Measurements from ENCODE around the gene EPS8. TPM values are rescaled to one million over a fixed set of nuclear protein-coding genes. Genes with fewer than 3 reads are reported as not detected.
"Not testable (repeated sequence)": the region's sequence is repeated elsewhere in the genome, so short reads cannot be mapped to it uniquely, and the experiment has no call there.

EPS8 gene
- total RNA-seq, 2 experiments from 2014 or later: 1.3 to 2.1 TPM

DNA sequence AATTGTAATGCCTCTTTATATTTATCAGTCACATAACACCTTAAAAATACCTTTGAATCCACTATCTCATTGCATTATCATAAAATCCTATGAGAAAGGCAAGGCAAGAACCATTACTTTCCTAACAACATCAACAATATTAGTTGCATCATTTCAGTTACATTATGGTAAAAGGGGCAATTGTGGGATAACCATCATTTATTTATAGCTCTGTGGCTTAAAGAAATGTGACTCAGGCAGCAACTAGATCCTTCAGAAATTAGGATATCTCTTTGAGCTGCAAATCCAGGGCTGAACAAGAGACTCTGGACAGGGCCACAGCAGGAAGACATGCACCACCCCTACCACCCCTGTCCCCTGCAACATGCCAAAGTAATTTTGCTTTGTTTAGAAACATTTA lies 36.4 kb downstream of the EPS8 start:
- Mint-ChIP-seq H3K4me3 (no peak overlapping the region), H3K9me3 (no peaks in the 10 kb centered on the region), H3K36me3 (no peaks in the 10 kb centered on the region), H3K27ac (no peak overlapping the region), H3K4me1 (no peaks in the 10 kb centered on the region), H3K27me3 (peaks cover 9% of the 10 kb centered on the region)
- DNase-seq: no peak

DNA sequence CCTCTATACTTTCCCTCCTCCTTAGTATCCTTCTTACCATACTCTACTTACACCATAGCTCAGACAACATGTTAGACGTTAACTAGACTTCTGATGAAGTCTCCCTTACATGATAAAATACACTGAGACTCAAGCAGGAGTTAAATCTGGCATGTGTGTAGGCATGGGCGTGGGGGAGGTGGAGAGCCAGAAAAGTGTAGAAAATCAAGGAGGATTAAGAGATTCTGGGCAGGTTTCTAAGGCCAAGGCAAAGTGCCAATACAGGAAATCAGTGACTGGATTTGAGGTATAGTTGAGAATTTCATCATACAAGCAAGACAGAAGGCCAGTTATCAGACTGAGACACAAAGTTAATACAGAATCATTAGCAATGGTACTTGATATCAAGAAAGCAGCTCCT lies 37.4 kb downstream of the EPS8 start:
- H3K27ac Mint-ChIP-seq: no peak overlapping the region
- DNase-seq: no peak
- H3K27me3 Mint-ChIP-seq: peaks cover 9% of the 10 kb centered on the region
- H3K4me3 Mint-ChIP-seq: no peak overlapping the region
- H3K4me1 Mint-ChIP-seq: no peaks in the 10 kb centered on the region
- no peaks in the 10 kb centered on the region for H3K9me3 Mint-ChIP-seq
- H3K36me3 Mint-ChIP-seq: no peaks in the 10 kb centered on the region

DNA sequence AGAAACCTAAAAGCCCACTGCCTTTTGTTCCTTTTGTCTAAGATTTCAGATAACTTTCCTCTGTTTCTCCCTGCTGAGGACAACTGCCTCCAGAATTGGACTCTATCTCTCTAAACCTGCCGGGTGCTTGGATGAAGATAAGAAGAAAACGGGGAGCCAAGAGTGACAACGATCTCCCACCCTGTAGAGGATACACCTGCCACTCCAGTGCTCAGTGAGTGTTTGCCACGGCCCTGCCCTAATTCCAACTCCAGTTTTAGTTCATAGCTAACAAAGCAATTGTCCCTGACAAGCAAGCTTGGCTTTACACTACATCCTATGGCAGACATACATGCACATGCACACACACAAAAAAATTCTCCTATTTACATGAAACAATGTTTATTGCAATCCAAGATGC lies 39.3 kb downstream of the EPS8 start:
- no peaks in the 10 kb centered on the region for H3K36me3 Mint-ChIP-seq

DNA sequence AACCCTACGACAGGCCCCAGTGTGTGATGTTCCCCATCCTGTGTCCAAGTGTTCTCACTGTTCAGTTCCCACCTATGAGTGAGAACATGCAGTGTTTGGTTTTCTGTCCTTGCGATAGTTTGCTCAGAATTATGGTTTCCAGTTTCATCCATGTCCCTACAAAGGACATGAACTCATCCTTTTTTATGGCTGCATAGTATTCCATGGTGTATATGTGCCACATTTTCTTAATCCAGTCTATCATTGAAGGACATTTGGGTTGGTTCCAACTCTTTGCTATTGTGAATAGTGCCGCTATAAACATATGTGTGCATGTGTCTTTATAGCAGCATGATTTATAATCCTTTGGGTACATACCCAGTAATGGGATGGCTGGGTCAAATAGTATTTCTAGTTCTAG lies 47.3 kb downstream of the EPS8 start:
- H3K9me3 Mint-ChIP-seq, H3K36me3 Mint-ChIP-seq, H3K27ac Mint-ChIP-seq, DNase-seq, H3K4me1 Mint-ChIP-seq, H3K4me3 Mint-ChIP-seq: not testable (repeated sequence)
- peaks cover 13% of the 10 kb centered on the region for H3K27me3 Mint-ChIP-seq

More for the DNA sequence above, 39.3 kb downstream of the EPS8 start:
- no peak overlapping the region for H3K4me3 Mint-ChIP-seq
- no peaks in the 10 kb centered on the region for H3K9me3 Mint-ChIP-seq
- peaks cover 15% of the 10 kb centered on the region for H3K27me3 Mint-ChIP-seq
- H3K27ac Mint-ChIP-seq: no peak overlapping the region
- no peak for DNase-seq
- H3K4me1 Mint-ChIP-seq: no peaks in the 10 kb centered on the region

DNA sequence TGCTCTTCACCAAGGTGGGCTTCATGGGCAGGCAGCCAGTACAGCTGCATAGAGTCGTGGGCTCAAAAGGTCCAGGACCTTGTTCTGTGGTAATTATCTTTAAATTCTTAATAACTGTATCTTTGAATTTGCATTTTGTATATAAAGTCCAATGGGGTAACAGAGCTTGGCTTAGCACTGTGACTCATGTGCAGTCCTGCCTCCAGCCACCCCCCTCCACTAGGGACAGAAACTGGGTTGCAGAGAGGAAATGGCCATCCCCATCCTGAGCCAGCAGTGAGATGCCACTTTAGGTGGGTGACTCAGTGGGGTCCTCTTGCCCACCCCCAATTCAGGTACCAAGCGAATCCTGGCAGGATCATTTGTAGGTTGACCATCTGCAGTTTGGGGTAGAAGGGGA lies 48.1 kb downstream of the EPS8 start:
- no peak overlapping the region for H3K4me3 Mint-ChIP-seq
- peaks cover 5% of the 10 kb centered on the region for H3K9me3 Mint-ChIP-seq
- no peak overlapping the region for H3K27ac Mint-ChIP-seq
- H3K27me3 Mint-ChIP-seq: peaks cover 13% of the 10 kb centered on the region
- H3K4me1 Mint-ChIP-seq: no peaks in the 10 kb centered on the region
- H3K36me3 Mint-ChIP-seq: no peaks in the 10 kb centered on the region
- no peak for DNase-seq

DNA sequence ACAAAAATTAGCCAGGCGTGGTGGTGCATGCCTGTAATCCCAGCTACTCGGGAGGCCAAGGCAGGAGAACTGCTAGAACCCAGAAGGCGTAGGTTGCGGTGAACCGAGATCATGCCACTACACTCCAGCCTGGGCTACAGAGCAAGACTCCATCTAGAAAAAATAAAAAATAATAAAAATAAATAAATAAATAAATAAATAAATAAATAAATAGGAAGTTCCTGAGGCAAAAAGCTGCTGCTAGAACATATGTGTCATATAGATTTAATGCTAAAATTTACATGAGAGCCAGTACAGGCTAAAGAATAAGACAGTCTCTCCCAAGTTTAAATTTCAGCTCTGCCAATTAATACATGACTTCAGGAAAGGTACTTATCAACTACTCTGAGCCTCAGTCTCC lies 48.8 kb downstream of the EPS8 start:
- H3K9me3 Mint-ChIP-seq, H3K4me3 Mint-ChIP-seq, H3K4me1 Mint-ChIP-seq, H3K27ac Mint-ChIP-seq, DNase-seq, H3K36me3 Mint-ChIP-seq, H3K27me3 Mint-ChIP-seq: not testable (repeated sequence)

DNA sequence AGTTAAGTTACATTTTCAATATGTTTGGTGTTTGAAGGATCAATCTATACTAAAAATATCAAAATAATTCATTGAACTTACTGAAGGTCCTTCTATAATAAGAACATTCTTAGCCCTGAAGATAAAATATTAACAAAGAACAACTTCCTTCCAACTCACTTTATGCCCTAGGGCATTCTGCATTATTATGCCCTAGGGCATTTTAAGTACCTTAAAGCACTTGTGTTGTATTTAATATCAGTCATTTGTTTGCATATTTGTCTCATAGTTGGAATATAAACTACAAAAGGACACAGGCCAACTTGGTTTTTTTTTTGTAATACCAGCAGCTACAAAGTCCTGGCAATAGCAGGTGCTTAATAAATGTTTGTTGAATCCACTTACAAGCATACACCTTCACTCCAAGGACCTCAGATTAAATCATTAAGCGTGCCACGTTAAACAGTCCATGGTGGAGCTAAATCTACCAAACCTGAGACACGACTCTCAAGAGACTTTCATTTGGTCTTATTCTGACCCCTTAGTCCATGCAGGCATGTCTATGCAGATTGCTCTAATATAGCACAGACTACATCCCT lies 50.7 kb downstream of the EPS8 start:
- H3K27me3 Mint-ChIP-seq: peaks cover 7% of the 10 kb centered on the region
- H3K27ac Mint-ChIP-seq: no peak overlapping the region
- no peaks in the 10 kb centered on the region for H3K36me3 Mint-ChIP-seq
- no peaks in the 10 kb centered on the region for H3K4me1 Mint-ChIP-seq
- H3K9me3 Mint-ChIP-seq: peaks cover 5% of the 10 kb centered on the region
- DNase-seq: no peak
- no peak overlapping the region for H3K4me3 Mint-ChIP-seq

DNA sequence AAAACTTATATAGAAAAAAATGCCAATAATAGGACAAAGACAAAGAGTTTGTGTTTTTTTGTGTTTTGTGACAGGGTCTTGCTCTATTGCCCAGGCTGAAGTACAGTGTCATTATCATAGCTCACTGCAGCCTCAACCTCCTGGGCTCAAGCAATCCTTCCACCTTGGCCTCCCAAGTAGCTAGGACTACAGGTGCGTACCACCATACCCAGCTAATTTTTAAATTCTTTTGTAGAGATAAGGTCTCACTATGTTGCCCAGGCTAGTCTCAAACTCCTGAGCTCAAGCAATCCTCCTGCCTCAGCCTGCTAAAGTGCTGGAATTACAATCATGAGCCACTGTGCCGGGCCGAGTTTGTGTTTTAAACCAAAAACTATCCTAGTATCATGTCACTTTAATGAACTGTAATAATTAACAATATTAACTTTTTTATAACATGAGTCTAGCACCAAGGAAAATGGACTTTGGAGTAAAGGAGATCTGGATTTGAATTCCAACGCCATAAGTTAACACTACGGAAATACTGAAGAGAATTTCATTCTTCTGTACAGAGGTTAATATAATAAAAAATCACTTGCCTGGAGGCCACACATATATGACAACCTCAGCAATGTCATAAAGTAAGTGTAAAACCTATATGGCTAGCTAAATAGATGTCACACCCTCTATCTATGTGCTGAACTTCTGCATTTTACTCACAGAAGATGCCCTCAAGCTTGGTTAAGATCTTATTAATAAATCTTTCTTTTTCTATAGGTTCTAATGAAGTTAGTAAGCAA lies 53.2 kb downstream of the EPS8 start:
- no peak overlapping the region for H3K27ac Mint-ChIP-seq

DNA sequence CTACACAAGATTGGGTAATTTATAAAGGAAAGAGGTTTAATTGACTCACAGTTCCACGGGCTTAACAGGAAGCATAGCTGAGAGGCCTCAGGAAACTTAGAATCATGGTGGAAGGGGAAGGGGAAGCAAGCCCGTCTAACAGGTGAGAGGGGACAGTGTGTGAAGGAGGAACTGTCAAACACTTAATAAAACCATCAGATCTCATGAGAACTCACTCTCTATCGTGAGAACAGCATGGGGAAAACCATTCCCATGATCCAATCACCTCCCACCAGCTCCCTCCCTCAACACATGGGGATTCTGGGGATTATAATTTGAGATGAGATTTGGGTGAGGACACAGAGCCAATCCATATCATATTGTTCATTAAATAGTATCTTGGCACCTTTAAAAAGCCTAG lies 56.1 kb downstream of the EPS8 start:
- no peak for DNase-seq
- no peaks in the 10 kb centered on the region for H3K36me3 Mint-ChIP-seq
- no peak overlapping the region for H3K27ac Mint-ChIP-seq
- no peaks in the 10 kb centered on the region for H3K9me3 Mint-ChIP-seq
- peaks cover 21% of the 10 kb centered on the region for H3K27me3 Mint-ChIP-seq
- H3K4me3 Mint-ChIP-seq: no peak overlapping the region
- H3K4me1 Mint-ChIP-seq: no peaks in the 10 kb centered on the region

More for the DNA sequence above, 53.2 kb downstream of the EPS8 start:
- no peak for DNase-seq
- H3K9me3 Mint-ChIP-seq: no peaks in the 10 kb centered on the region
- H3K4me1 Mint-ChIP-seq: no peaks in the 10 kb centered on the region
- H3K27me3 Mint-ChIP-seq: peaks cover 16% of the 10 kb centered on the region
- no peak overlapping the region for H3K4me3 Mint-ChIP-seq
- H3K36me3 Mint-ChIP-seq: no peaks in the 10 kb centered on the region

DNA sequence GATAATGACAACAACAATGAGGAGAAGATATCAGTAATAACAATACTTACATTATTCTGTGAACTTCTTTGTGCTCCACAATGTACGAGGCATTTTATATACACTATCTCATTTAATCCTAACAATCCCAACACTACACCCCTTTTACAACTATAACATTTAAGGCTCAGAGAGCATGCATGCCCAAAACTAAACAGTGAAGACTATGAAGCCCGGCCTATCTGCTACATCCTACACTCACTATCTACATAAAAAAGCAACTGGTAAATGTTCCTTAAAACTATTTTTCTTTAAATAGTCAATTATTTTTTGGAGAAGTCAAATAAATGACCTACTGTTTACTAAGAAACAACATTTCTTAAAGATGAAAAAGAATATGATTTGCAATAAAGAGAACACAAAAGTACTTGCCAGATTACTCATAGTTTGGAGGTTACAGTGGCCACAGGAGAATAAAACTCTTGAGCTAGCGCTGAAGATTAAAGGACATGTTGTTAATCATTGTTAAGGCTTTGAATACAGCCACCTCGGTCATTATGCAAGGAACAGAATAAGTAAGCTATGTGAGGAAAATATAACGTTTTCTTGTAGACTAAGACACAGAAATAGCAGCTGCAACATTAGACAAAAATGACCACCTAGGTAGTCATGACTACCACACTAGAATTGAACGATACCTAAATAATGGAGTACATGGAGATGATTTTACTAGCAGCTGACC lies 56.7 kb downstream of the EPS8 start:
- Mint-ChIP-seq H3K27me3 (peaks cover 21% of the 10 kb centered on the region), H3K9me3 (no peaks in the 10 kb centered on the region), H3K36me3 (no peaks in the 10 kb centered on the region), H3K4me3 (no peak overlapping the region), H3K4me1 (no peaks in the 10 kb centered on the region), H3K27ac (no peak overlapping the region)
- no peak for DNase-seq

DNA sequence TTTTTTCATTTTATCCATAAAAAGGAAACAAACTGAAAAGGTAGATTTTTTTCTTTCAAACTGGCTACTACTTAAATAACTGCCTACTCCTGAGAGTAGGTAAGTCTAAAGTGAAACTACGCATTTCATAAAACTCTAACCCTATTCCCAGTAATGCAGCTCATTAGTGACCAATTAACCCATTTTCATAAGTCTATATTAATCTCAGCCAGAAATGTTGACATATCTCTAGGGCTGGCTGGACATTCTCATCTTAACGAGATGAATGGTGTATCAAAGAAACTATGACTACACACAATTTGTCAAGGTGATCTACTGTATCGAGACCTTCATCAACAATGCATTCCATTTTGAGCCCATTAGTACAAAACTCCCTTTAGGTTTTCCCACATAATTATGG lies 57.2 kb downstream of the EPS8 start:
- Mint-ChIP-seq H3K4me1 (no peaks in the 10 kb centered on the region), H3K27ac (no peak overlapping the region), H3K9me3 (no peaks in the 10 kb centered on the region), H3K36me3 (no peaks in the 10 kb centered on the region), H3K4me3 (no peak overlapping the region), H3K27me3 (peaks cover 21% of the 10 kb centered on the region)
- DNase-seq: no peak

DNA sequence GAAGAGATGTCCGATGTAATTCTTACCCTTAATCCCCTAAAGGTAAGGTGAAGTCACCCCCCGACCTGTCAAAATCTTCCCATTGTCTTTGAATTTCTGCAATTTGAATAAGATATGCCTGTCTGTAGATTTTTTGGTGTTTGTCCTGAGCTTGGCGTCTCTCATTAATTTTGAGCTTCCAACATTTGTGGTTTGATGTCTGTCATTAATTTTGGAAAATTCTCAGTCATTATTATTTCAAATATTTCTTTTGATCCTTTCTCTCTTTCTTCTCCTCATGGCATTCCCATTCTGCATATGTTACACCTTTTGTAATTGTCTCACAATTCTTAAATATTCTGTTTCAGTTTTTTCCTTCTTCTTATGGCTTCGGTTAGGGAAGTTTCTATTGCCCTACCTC lies 60.1 kb downstream of the EPS8 start:
- Mint-ChIP-seq H3K4me3 (no peak overlapping the region), H3K27ac (no peak overlapping the region), H3K27me3 (peaks cover 32% of the 10 kb centered on the region), H3K4me1 (no peaks in the 10 kb centered on the region), H3K9me3 (no peaks in the 10 kb centered on the region), H3K36me3 (no peaks in the 10 kb centered on the region)
- DNase-seq: no peak

DNA sequence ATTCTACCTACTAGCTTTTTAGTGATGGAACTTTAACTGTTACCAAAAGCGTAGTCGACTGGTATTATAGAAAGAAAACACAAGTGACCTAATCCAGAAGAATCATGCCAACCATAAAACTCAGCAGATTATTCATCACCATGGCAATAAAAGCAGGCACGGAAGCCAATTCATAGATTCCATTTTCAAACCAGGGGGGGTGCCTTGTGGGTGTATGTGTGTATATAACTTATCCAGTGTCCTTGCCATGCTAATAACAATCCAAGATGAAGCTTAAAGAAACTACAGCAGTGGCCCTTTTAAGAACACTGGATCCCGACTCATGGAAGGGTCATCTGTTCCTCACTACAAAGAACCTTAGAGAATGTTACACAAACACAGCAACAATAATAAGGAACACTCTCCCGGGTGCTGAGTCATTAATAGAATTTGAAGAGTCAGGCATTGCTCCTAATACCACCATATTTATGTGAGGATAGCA lies 61.0 kb downstream of the EPS8 start:
- Mint-ChIP-seq H3K36me3 (no peaks in the 10 kb centered on the region), H3K4me1 (no peaks in the 10 kb centered on the region), H3K4me3 (no peak overlapping the region), H3K27me3 (peaks cover 32% of the 10 kb centered on the region), H3K9me3 (no peaks in the 10 kb centered on the region), H3K27ac (no peak overlapping the region)
- DNase-seq: no peak

DNA sequence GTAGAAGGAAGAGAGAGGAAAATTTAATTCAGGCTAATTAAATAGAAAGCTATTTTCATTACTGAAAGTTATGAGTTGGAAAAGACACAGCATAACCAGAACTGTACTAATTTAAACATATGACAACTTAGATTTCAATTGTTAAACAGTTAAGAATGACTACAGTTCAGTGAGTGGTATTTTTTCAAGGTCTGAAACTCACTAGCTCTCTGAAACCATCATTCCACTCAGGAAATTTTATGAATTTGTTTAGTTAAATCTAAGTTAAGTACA lies 62.4 kb downstream of the EPS8 start:
- H3K4me1 Mint-ChIP-seq: no peaks in the 10 kb centered on the region
- H3K27me3 Mint-ChIP-seq: peaks cover 28% of the 10 kb centered on the region
- H3K36me3 Mint-ChIP-seq: no peaks in the 10 kb centered on the region
- H3K27ac Mint-ChIP-seq: no peak overlapping the region
- no peak overlapping the region for H3K4me3 Mint-ChIP-seq
- no peak for DNase-seq
- no peaks in the 10 kb centered on the region for H3K9me3 Mint-ChIP-seq

DNA sequence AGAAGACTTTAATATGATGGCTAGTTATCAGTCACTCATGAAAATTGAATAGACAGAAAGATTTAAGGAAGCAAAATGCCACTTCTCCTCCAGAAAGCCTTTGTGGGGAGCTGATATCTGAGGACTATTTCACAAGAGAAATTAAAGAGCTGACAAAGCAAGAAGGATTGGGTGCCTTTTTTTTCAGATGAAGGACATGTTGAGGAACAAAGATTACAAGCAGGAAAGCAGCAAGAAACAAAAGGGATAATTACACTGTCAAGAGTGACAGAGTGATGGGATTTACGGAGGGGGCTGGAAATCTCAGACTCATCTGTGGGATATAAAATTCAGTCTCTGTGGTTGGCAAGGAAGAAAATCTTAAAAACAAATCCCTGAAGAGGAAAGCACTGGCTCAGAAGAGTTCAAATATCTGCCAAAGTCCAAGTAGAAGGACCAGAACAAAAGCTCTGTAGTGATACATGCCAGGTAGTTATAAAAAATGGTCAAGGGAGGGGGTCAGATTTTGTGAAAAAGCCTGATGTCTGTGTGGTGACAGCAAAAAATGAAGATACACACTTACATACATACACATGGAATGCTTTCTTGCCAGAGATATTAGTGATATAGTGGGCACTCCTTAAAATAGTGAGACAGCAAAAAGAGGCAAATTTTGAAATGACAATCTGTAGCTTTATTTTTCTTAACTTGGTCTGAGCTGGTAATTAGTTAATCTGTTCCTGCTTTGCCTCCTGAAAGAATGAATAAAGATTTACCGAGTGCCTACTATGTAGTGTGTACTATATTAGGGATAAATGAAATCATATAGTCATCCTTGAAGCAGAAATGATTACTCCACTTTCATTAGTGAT lies 62.9 kb downstream of the EPS8 start:
- Mint-ChIP-seq H3K4me3 (no peak overlapping the region), H3K4me1 (no peaks in the 10 kb centered on the region), H3K27me3 (peaks cover 23% of the 10 kb centered on the region), H3K27ac (no peak overlapping the region), H3K36me3 (no peaks in the 10 kb centered on the region), H3K9me3 (no peaks in the 10 kb centered on the region)
- DNase-seq: no peak

Data from activated naive CD8-positive, alpha-beta T cell treated with anti-CD3 and anti-CD28 coated beads for 36 hours (primary cell).